Measurements from ENCODE around the gene OR2D2. TPM values are rescaled to one million over a fixed set of nuclear protein-coding genes. Genes with fewer than 3 reads are reported as not detected.
A peak's percentile ranks its signal among the peaks of the same experiment; 100 is the strongest.

Gene OR2D2
- under 1 TPM in 2 of 4 donors, not detected in 2; 0.72 to 0.76 TPM for total RNA-seq

DNA sequence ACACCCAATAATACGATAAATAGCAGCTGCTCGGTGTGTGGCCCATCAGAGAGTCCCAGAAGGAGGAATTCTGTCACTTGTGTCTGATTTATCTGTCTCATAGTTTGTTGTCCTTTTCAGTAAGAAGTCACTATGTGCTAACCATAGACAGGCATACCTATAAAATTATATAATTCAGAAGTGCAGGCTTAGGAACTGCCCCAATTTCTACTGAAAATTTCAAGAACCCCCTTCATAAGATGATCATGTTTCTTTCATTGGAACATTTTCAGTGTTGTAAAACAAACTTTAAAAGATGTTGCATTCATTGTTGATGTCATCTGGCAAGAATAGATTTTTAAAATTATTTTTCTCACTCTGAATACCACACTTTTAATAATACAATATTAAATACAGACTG lies at the start of gene OR2D2:
OR2D2 (minus strand) TSS at position 101 of the 400 bp plus-strand sequence; CDS start at position 101, 0 bp downstream.
- WGBS = 78% methylated on average over 2 of the region's 2 CpGs
- TF ChIP-seq POLR2A (IDR thresholded peaks at IDR 0.05) (no peak), EP300 (IDR thresholded peaks at IDR 0.05) (no peak), POLR2AphosphoS5 (IDR thresholded peaks at IDR 0.05) (no peak), CTCF (IDR thresholded peaks at IDR 0.05) (no peak)
- Histone ChIP-seq H3K4me1 (no peaks in the 10 kb centered on the region), H3K27me3 (no peaks in the 10 kb centered on the region), H3K9me3 (no peaks in the 10 kb centered on the region), H3K27ac (no peak within 1 kb of the TSS), H3K36me3 (no peaks in the 10 kb centered on the region), H3K4me3 (no peak within 1 kb of the TSS)
- no peak for DNase-seq (ENCODE audit: low spot score in 2 of 2)

DNA sequence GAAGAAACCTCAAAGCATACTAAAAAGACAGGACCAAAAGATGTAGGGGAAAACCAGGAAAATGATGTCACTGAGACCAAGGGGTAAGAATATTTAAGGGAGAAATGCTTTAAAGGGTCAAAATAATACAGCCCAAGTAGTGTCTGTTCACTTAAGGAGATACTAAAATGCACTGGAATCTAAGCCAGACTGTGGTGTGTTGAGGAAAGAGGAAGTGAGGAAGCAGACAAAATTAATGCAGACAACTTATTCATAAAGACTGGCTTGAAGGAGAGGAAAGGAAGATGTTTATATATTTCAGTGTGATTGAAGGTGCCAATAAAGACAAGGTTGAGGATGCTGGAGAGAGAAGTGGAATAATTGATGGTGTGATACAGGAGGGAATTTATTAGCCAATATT lies 49.7 kb upstream of the OR2D2 start:
- H3K4me1 ChIP-seq = no peaks in the 10 kb centered on the region
- no peaks in the 10 kb centered on the region for H3K9me3 ChIP-seq
- H3K4me3 ChIP-seq = no peak overlapping the region
- H3K27ac ChIP-seq = no peak overlapping the region
- H3K27me3 ChIP-seq = no peaks in the 10 kb centered on the region
- TF ChIP-seq POLR2A (IDR thresholded peaks at IDR 0.05) (no peak), CTCF (IDR thresholded peaks at IDR 0.05) (no peak), POLR2AphosphoS5 (IDR thresholded peaks at IDR 0.05) (no peak), EP300 (IDR thresholded peaks at IDR 0.05) (no peak)
- no peaks in the 10 kb centered on the region for H3K36me3 ChIP-seq
- no peak for DNase-seq (ENCODE audit: low spot score in 2 of 2)

GRCh38 chr11:6932145-6932544 lies 39.8 kb upstream of the OR2D2 start:
- WGBS = 74% methylated on average over 7 of the region's 7 CpGs
- Histone ChIP-seq H3K4me1 (peaks cover 4% of the 10 kb centered on the region), H3K9me3 (no peaks in the 10 kb centered on the region), H3K36me3 (no peaks in the 10 kb centered on the region), H3K4me3 (no peak overlapping the region), H3K27ac (no peak overlapping the region), H3K27me3 (no peaks in the 10 kb centered on the region)
- TF ChIP-seq EP300 (IDR thresholded peaks at IDR 0.05) (no peak), POLR2A (IDR thresholded peaks at IDR 0.05) (no peak)
- DNase-seq (ENCODE audit: low spot score in 2 of 2) = no peak

DNA sequence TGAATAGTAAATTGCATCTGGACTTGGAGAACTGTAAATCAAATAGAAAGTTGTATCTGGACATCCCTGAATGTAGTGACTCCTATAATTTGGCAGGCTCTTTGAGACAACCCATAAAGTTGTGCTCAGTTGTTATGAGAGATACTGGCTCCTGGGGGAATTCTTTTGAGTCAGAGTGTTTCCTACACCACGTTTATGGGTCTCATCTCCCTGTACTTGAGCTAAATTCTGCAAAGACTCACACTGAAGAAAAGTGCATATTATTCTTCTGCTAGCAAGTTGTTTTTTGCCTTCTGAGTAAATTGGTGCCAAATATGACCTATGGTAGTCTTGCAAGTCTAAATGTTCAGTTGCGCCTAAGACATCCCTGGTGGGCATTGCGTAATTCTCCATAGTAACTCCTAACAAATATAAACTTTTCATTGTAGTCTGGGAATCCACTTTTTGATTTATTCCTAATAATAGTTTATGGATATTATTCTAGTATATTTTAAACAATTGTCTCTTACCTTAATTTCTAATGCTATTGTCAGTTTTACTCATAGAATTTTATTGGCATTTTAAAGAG lies 38.9 kb upstream of the OR2D2 start:
- H3K9me3 ChIP-seq = no peaks in the 10 kb centered on the region
- WGBS = 75% methylated on average over 3 of the region's 3 CpGs

GRCh38 chr11:6928916-6929315 lies 36.6 kb upstream of the OR2D2 start:
- Histone ChIP-seq H3K36me3 (no peaks in the 10 kb centered on the region), H3K27me3 (no peaks in the 10 kb centered on the region), H3K4me1 (peaks cover 10% of the 10 kb centered on the region), H3K4me3 (no peak overlapping the region), H3K27ac (no peak overlapping the region), H3K9me3 (no peaks in the 10 kb centered on the region)
- 66% methylated on average over 4 of the region's 4 CpGs for WGBS
- no peak for TF ChIP-seq CTCF (IDR thresholded peaks at IDR 0.05)
- no peak for TF ChIP-seq EP300 (IDR thresholded peaks at IDR 0.05)
- TF ChIP-seq POLR2AphosphoS5 (IDR thresholded peaks at IDR 0.05) = no peak
- no peak for TF ChIP-seq POLR2A (IDR thresholded peaks at IDR 0.05)
- DNase-seq (ENCODE audit: low spot score in 2 of 2) = no peak

More for the DNA sequence above, 38.9 kb upstream of the OR2D2 start:
- Histone ChIP-seq H3K36me3 (no peaks in the 10 kb centered on the region), H3K4me1 (peaks cover 10% of the 10 kb centered on the region), H3K27ac (no peak overlapping the region), H3K27me3 (no peaks in the 10 kb centered on the region), H3K4me3 (no peak overlapping the region)
- no peak for TF ChIP-seq POLR2AphosphoS5 (IDR thresholded peaks at IDR 0.05)
- no peak for TF ChIP-seq EP300 (IDR thresholded peaks at IDR 0.05)
- DNase-seq (ENCODE audit: low spot score in 2 of 2) = no peak

DNA sequence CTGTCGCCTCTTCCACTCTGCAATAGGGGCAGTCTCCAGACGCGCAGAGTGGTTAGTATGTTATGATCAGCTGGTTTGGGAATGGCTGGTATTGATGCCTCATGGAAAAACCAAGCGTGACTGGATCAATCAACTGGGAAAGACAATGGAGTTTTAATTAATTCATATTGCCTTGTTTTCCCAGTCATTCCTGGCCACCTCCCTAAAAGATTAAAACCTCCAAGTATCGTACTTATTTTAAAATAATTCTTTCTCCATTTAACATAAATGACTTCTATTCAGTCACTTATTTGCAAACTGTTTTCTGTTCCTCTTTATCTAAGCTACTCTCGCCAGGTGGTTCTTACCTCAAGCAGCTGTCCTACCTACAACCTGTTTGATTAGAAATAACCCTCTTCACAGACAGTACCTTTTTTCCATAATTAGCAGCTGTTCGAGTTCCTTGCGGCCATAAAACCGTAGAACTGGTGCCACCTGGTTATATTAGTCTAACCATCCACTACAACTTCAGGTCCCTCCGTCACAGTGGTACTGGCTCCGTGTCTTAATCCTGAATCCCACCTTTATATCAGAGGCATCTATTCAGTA lies 34.8 kb upstream of the OR2D2 start:
- no peaks in the 10 kb centered on the region for H3K9me3 ChIP-seq
- H3K27ac ChIP-seq = no peak overlapping the region
- no peak for TF ChIP-seq POLR2A (IDR thresholded peaks at IDR 0.05)
- TF ChIP-seq EP300 (IDR thresholded peaks at IDR 0.05) = no peak
- no peak for TF ChIP-seq POLR2AphosphoS5 (IDR thresholded peaks at IDR 0.05)
- TF ChIP-seq CTCF (IDR thresholded peaks at IDR 0.05) = no peak
- 13% methylated on average over 11 of the region's 11 CpGs for WGBS
- peaks cover 10% of the 10 kb centered on the region for H3K4me1 ChIP-seq
- no peaks in the 10 kb centered on the region for H3K27me3 ChIP-seq
- peak overlapping the region; percentile 58 for H3K4me3 ChIP-seq
- no peaks in the 10 kb centered on the region for H3K36me3 ChIP-seq
- DNase-seq (ENCODE audit: low spot score in 2 of 2) = no peak

Data from suprapubic skin (tissue), 4 donors.